Fibroblast of skin of abdomen (primary cell): ENCODE measurements around the gene PSME1.

Experiments used
- DNase-seq: peaks from one replicate; pipeline ENCODE4 v3.0.0-alpha.2; 2013

Gene PSME1

DNA sequence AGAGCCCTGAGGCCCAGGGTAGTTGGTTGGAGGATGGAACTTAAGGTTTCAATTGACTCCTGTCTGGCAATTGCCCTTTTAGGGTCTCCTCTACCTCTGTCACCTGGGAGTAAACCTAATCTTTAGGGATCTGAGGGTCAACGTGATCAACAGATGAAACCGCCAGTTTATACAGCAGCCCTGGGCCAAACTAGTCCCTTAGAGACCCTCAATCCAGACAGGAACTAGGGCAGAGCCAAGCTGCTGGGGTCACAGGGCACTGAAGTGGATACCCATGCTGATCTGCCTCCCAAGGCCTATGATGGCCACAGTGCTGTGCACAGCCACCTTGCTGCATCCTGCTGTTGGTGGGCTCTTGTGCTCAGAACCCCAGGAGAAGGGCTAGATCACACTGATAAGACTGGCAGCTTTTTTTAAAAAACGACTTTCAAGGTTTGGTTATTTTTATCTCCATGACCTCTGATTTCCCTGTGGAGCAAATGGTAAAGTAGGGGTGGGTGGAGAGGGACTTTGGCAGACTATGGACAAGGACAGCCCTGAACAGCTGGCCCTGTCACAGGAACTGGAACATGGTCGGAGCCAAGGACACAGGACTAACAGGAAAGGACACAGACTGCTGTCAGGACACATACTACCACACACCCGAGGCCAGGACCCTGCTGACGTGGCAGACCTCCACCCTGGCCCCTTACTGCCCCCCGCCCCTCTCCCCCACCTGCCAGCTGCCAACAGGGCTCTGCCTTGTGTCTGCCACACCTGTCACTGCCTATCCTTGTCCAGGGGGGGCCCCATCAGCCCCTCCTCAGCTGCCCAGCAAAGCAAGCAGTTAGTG is 5.1 kb upstream of the PSME1 start:
- DNase-seq: no peak

DNA sequence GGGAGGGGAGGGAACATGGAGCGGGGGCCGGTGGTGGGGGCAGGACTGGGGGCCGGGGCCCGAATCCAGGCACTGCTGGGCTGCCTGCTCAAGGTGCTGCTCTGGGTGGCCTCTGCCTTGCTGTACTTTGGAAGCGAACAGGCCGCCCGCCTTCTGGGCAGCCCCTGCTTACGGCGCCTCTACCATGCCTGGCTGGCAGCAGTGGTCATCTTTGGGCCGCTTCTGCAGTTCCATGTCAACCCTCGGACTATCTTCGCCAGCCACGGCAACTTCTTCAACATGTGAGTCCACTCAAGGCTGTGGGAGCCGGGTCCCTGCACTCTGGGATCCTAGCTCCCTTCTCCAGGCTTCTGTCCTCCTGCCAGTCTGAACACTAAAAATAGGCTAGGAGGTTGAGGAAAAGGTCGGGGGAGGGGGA is 4.4 kb upstream of the PSME1 start:
- DNase-seq: no peak

DNA sequence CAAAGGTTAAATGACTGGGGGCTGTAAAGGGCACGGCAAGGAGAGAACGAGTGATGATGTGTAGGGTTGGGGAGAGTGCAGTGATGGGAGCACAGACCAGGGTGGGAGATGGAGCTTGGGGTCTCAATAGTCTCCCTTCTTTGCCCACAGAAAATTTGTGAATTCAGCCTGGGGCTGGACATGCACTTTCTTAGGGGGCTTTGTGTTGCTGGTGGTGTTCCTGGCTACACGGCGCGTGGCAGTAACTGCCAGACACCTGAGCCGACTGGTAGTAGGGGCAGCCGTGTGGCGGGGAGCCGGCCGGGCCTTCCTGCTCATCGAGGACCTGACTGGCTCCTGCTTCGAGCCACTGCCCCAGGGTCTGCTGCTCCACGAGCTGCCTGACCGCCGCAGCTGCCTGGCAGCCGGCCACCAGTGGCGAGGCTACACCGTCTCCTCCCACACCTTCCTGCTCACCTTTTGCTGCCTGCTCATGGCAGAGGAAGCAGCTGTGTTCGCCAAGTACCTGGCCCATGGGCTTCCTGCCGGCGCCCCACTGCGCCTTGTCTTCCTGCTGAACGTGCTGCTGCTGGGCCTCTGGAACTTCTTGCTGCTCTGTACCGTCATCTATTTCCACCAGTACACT is 3.8 kb upstream of the PSME1 start:
- DNase-seq: no peak

DNA sequence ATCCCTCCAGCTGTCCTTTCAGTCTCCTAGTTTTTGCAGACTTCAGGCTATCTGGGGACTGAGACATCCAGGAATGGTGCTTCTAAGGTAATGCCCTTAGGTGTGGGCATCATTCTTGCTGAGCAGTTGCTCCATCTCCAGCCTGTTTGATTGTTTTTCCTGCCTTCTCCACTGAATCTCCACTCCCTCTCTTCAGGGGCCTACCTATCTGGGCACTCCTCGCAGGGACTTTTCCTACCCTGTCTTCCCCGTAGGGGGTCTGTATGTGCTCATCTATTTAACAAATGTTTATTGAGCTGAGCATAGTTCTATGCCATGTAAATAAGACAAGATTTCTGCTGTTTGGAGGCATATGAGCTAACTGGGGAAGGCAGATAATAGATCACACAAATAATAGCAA is 3.0 kb upstream of the PSME1 start:
- DNase-seq: no peak

DNA sequence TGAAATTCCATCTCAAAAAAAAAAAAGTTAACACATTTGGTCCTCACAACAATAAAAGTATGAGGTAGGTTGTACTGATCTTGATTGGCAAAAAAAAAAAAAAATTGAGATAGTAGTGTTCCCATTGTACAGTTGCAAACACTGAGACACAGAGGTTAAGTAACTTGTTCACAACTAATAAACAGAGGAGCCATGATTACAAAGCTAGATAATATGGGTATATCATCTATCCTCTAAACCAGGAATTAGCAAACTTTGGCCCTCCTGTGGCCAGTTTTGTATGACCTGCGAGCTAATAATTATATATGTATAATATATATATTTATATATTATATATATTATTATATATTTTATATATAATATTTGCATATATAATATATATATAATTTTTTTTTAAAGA is 2.3 kb upstream of the PSME1 start:
- DNase-seq: no peak

DNA sequence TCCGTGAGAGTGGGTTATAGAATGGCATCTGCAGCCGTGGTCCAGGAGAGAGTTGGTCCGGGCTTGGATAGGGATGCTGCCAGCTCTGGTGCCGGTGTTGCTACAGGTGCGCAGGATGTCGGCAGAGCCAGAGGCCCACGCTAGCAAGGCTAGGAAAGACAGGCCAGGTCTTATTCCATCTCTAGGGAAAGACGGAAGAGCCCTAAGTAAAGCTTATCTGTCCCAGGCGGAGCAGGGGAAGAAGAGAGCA is 485 bp upstream of the PSME1 start:
- no peak for DNase-seq

DNA sequence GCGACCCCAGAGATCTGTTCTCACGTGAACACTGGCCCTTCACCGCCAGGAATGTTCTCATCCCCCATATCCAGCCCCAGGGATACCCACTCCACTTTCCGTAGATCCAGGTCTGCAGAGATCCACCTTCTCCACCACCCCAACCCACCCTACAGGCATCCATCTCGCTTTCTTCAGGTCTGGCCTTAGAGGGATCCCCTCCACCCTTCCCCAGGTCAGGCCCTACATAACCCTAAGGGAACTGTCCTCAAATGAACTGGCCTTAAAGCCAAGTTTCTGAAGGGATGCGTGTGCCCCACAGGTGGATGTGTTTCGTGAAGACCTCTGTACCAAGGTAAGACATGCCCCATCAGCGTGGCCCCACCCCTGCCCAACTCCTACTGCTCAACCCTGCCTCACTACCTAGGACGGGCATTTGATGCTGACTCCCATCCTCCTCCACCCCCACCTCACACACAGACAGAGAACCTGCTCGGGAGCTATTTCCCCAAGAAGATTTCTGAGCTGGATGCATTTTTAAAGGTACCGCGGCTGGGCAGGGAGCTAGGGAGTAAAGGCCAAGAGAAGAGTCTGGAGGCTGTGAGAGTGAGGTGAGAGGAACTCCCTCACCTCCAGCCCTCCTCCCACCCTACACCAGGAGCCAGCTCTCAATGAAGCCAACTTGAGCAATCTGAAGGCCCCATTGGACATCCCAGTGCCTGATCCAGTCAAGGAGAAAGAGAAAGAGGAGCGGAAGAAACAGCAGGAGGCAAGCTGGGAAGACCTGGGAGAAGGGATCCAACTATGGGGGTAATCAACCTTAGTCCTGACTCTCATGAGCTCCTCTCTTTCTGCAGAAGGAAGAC is 912 bp downstream of the PSME1 start:
- no peak for DNase-seq

DNA sequence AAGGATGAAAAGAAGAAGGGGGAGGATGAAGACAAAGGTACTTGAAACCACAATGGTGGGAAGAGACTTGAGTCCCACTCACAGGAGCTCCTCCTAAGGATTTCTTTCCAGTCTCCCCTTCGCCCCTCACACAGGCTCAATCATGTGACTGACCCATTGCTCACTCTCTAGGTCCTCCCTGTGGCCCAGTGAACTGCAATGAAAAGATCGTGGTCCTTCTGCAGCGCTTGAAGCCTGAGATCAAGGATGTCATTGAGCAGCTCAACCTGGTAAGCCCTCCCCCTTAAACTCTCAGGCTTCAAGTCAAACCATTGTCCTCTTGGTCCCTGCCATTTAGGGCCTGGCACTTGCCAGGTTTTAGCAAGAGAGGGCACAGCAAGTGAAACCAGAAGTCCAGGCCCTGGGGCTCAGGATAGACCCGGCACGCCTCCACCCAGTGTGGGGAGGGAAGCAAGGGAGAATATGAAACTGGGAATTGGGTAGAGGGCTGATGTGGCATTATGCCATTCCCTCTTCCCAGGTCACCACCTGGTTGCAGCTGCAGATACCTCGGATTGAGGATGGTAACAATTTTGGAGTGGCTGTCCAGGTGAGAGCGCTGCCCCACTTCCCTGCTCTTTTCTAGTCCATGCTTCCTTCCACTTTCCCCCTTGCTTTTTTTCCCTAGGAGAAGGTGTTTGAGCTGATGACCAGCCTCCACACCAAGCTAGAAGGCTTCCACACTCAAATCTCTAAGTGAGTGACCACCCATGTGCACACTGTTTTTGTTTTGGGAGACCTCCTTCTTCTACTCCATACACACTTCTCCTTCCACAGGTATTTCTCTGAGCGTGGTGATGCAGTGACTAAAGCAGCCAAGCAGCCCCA is 1.8 kb downstream of the PSME1 start:
- DNase-seq: no peak

DNA sequence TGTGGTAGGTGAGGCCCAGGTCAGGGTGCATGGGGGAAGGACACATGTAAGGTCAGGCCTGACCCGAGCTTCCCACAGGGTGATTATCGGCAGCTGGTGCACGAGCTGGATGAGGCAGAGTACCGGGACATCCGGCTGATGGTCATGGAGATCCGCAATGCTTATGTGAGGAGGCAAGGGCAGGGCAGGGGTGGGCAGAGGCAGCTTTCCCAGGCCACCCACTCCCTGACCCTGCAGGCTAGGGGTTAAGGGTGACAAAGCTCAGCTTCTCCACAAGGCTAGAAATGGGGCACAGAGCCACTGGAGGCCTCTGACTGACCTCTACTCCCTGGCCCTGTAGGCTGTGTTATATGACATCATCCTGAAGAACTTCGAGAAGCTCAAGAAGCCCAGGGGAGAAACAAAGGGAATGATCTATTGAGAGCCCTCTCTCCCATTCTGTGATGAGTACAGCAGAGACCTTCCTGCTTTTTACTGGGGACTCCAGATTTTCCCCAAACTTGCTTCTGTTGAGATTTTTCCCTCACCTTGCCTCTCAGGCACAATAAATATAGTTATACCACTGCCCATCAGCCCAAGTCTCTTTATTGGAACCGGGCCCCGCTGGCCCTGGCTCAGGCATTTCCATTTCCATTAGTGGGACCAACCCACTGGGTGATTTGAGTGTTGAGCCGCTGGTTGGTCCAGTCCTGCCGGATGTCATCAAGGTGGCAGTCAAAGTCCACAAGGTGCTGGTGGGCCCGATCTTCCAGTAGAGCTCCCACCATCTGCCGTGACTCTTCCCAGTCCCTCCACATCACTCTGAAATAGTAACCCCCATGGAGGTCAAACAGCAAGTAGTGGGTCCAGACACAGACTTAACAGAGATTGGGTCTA is 2.6 kb downstream of the PSME1 start:
- no peak for DNase-seq

DNA sequence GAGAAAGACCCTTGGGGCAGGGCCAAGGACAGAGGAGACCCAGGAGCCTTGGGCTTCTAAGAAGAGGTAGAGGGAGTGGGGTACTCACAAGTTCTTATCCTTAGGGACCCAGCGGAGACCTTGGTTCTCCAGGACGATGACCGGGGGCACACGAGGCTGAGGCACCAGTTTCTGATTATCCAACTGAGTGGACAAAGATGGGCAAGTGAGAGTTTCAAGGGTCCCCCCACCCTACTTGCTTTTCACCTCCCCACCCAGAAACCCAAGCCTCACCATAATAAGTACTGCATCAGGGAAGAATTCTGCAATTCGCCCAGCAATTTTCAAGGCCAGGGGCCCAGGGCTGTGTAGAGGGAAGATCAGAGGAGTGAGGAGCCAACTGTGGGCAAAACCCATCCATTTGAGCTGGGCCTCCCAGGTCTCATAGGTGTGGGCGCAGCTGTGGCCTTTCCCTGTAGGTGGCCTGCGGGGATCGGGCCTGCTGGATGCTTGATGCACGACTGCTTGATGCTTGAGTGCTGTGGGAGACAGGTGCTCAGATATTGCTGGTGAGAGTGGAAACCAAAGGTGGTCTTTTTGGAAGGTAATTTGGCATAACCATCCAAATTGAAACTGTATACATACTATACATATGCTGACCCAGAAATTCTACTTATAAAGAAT is 3.4 kb downstream of the PSME1 start:
- DNase-seq: no peak

DNA sequence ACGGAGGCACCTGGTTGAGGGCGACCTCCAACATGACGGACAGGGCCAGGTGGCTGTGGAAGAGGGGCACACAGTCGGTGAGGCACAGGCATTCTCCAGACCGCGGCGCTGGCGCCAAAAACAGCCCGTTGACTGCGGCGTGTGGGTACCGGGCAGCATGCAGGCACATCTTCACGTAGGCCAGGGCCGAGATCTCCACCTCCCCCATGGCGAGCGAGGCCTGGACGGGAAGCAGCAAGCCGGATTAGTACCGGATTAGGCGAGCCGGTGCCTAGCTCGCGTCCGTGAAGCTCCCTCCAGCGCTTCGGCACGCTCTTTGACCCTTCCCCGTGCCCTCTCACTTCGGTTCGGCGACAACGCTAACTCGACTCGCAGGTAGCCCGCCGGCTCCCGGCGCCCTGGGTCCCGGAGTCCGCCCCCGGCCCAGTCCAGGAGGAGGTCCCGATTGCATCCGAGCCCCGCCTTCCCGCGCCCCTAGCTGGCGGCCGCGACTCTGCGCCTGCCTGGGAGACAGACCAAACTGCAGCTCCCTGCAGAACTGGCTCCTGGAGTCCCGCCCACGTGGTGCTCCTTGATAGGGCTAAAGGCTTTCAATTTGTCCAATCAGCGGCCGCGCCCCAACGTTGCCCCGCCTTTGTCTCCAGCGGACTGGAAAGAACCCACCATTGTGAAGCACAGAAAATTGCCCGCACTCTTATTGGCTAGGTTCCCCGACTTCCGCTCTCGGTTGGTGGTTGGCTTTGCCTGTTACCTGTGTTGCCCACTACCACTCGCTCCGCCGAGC is 5.3 kb downstream of the PSME1 start, which contains the start of gene EMC9:
Gene EMC9, minus strand, starts transcription at position 495 of the 784 bp plus-strand sequence. Its CDS starts 287 bp downstream, at position 208.
- peak; percentile 99 for DNase-seq

DNA sequence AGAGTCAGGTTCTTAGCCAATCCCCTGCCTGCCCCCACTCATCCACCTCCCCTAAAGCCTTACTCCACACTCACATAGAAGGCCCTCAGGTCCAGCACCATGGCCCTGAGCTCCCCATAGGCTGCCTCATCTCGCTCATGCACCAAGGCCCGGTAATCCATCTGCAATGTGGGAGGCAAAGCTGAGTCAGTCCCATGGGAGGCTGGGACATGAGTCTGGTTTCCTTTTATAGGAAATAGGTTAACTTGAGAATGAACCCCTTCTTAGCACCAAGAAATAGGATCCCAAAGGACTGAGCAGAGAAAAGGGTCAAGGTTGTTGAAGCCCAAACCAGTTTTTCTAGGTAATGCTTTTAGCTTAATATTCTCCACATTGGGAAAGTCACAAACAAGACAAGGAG is 7.5 kb downstream of the PSME1 start:
- peak; percentile 47 for DNase-seq

DNA sequence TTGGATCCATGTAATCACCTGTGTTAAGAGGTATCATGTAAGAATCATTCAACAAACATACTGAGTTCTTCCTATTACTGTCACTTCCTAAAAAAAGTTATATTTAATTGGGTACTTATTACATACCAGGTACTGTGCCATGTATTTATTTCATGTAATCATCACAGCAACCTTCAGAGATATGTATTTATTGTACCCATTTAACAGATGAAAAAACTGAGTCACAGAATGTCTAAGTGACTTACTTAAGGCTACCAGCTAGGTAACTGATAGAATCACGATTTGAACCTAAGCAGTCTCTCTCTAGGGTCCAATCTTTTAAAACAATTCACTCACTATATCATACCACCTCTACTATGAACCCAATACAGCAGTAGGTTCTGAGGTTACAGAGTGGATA is 8.5 kb downstream of the PSME1 start:
- DNase-seq: no peak

DNA sequence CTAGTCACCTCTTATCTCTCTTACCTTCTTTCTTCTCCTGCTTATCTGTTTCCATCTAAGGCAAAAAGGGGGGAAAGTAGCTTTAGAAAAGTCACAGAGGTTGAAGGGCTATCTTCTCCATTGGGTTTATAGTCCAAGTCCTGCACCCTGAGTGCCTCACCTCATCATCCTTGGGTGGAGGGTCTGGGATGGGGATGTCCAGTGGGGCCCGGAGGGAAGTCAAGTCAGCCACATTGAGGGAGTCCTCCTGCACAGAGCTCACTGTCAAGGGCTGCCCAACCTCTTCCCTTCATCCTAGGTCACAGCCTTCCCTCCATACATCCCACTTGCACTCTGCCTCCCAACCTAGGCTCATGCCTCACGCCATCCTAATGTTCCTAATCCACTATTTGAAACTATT is 9.2 kb downstream of the PSME1 start:
- no peak for DNase-seq

DNA sequence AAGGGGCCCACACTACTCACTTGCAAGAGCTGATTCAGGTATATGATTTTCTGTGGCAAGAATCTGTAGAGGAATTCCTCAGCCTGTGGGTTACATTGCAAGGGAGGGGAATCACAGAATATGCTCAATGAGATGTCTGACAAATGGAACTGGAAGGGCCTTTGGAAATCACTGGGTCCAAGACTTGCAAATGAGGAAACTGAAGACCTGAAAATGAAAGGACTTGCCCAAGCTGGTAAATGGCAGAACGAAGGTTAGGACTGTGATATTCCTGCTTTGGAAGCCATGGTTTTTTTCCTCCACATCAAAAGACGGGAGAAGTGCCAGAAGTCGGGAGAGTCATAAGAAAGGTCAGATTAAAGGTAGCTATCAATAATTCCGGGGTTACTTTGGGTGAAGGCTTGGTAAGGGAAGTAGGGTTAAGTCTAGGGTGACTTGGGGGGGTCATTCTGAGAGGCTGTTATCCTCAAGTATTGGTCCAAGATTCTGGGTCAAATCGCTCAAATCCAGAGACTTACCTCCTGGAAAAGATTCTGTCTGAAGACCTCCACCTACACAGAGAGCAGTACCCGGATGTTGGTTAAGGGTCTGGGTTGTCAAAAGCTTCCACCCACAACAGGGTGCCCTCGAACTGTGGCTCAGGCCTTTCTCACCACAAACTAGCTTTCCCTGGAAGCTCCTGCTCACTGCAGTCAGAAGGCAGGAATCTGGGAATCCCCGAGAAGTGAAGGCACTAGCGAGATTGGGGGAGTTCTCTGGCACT is 9.9 kb downstream of the PSME1 start:
- DNase-seq: no peak

DNA sequence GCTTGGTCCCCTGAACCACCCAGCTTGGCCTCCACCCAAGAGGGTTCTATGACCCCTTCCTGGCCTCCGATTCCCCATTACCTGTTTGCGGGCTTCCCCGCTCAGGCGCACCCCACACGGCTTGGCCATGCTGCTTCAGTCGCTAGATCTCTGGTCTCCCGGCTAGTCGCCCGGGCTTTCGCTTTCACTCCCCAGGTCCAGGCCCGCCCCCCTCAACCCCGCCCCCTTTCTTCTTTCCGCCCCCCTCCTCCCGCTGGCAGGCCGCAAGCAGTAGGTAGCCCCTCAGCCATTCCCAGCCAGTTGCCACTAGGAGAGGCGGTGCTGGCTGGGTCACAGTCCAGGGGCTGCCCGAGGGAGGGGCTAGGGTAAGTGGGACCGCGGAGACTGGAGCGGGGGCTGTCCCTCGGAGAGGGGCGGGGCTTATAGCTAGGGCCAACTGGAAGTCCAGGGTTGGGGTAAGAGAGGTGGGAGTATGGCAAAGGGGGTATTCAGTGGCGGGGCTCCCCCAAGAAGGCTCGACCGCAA is 10.5 kb downstream of the PSME1 start, which contains the start of gene PSME2:
Gene PSME2, minus strand, starts transcription at position 158 of the 525 bp plus-strand sequence. Its CDS starts 29 bp downstream, at position 129.
- DNase-seq: peak; percentile 98

DNA sequence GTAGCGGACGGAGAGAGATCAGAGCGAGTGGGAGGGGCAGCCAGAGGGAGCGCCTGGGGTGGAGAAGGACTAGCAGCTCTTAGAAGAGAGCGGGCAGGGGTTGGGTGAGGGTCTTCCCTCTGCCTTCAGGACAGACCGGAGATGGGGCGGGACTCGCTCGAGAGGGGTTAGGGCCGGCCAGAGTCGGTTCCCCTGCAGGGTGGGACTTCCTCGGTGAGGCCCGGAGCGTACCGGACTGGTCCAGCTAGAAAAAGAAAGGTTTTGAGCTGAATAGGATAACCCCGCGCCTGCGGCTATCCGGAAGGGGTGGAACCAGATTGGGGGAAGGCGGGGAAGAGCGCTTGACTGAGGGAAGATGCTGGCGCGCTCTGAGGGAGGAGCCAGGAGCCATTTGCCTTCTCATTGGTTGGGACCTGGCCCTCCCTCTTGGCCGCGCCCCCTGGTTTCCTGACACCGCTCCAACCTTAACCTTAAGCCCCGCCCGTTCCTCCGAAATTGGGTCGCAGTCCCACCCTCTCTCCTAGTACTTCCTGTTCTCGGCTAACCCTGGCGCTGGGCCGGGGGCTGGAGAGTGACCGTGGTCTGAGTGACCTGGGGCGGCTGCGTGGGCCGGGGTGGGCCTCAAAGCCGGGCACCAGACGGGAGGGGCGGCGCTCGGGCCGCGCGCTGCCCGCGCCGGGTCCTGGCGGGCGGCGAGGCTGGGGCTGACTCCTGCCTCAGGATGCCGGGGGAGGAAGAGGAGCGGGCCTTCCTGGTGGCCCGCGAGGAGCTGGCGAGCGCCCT is 11.2 kb downstream of the PSME1 start, which contains the start of gene RNF31:
Gene RNF31, plus strand, starts transcription at position 521 of the 783 bp plus-strand sequence. Its CDS starts 201 bp downstream, at position 722.
- DNase-seq: peak; percentile 98
